Nephron progenitor cell (in vitro differentiated cells): ENCODE results near the gene COL21A1.

Experiments used
- DNase-seq: peaks from one replicate; pipeline ENCODE4 v3.0.0; 2021
- H3K27ac Mint-ChIP-seq: 2 replicates; pipeline ENCODE4 v1.8.0; 2021; ENCODE audit warnings: mild to moderate bottlenecking, moderate library complexity, mixed read lengths
- H3K27me3 Mint-ChIP-seq: 2 replicates; pipeline ENCODE4 v1.8.0; 2021; ENCODE audit warnings: mild to moderate bottlenecking, low read depth, mixed read lengths; ENCODE audit not compliant: poor library complexity
- H3K36me3 Mint-ChIP-seq: 2 replicates; pipeline ENCODE4 v1.8.0; 2021; ENCODE audit warnings: low read depth, mixed read lengths
- H3K4me1 Mint-ChIP-seq: 2 replicates; pipeline ENCODE4 v1.8.0; 2021; ENCODE audit warnings: mixed read lengths
- H3K4me3 Mint-ChIP-seq: 2 replicates; pipeline ENCODE4 v1.8.0; 2021; ENCODE audit warnings: mild to moderate bottlenecking, moderate library complexity, mixed read lengths
- H3K9me3 Mint-ChIP-seq: 2 replicates; pipeline ENCODE4 v1.8.0; 2021; ENCODE audit warnings: mild to moderate bottlenecking, moderate library complexity, mixed read lengths
- TF ChIP-seq, protein P1 (sequence below): fragments of 200-600 bp; sonication (generic); IDR thresholded peaks from 2 replicates; pipeline ENCODE4 v1.5.0; 2021; ENCODE audit warnings: antibody characterized with exemption

The COL21A1 gene

GRCh38 chr6:56146086-56146485 lies 101.3 kb downstream of the COL21A1 start:
- Mint-ChIP-seq H3K4me1 (no peaks in the 10 kb centered on the region), H3K27ac (no peak overlapping the region)

DNA sequence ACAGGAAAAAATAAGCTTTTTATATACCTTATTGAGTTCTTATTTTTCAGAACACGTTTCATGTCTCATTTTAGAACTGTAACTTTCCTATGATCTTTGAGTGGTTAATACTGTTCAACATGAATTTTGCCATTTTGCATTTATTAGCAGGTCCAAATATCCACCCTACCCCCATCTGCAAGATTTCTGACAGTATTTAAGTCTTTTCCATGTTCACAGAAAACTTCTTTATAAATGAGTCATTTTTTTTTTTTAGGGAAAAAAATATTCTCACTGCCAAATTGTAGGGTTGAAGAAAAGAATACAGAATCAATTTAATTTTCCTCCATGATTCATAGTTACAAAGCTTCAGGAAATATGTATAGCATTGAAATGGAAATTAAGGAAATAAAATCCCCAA lies 101.8 kb downstream of the COL21A1 start:
- Mint-ChIP-seq H3K9me3 (no peaks in the 10 kb centered on the region), H3K36me3 (no peaks in the 10 kb centered on the region), H3K27ac (no peak overlapping the region), H3K4me3 (no peak overlapping the region), H3K27me3 (no peaks in the 10 kb centered on the region), H3K4me1 (no peaks in the 10 kb centered on the region)
- TF ChIP-seq, protein P1, sequence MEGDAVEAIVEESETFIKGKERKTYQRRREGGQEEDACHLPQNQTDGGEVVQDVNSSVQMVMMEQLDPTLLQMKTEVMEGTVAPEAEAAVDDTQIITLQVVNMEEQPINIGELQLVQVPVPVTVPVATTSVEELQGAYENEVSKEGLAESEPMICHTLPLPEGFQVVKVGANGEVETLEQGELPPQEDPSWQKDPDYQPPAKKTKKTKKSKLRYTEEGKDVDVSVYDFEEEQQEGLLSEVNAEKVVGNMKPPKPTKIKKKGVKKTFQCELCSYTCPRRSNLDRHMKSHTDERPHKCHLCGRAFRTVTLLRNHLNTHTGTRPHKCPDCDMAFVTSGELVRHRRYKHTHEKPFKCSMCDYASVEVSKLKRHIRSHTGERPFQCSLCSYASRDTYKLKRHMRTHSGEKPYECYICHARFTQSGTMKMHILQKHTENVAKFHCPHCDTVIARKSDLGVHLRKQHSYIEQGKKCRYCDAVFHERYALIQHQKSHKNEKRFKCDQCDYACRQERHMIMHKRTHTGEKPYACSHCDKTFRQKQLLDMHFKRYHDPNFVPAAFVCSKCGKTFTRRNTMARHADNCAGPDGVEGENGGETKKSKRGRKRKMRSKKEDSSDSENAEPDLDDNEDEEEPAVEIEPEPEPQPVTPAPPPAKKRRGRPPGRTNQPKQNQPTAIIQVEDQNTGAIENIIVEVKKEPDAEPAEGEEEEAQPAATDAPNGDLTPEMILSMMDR: no peak
- no peak for DNase-seq

More at GRCh38 chr6:56146086-56146485, 101.3 kb downstream of the COL21A1 start:
- no peak overlapping the region for H3K4me3 Mint-ChIP-seq
- H3K27me3 Mint-ChIP-seq: no peaks in the 10 kb centered on the region
- TF ChIP-seq, protein P1: no peak
- no peaks in the 10 kb centered on the region for H3K9me3 Mint-ChIP-seq
- no peaks in the 10 kb centered on the region for H3K36me3 Mint-ChIP-seq
- no peak for DNase-seq

GRCh38 chr6:56144538-56145324 lies 102.6 kb downstream of the COL21A1 start:
- no peak for DNase-seq
- H3K4me1 Mint-ChIP-seq: no peaks in the 10 kb centered on the region
- no peaks in the 10 kb centered on the region for H3K27me3 Mint-ChIP-seq
- no peaks in the 10 kb centered on the region for H3K9me3 Mint-ChIP-seq
- H3K27ac Mint-ChIP-seq: no peak overlapping the region
- no peak overlapping the region for H3K4me3 Mint-ChIP-seq
- H3K36me3 Mint-ChIP-seq: no peaks in the 10 kb centered on the region
- TF ChIP-seq, protein P1: no peak

DNA sequence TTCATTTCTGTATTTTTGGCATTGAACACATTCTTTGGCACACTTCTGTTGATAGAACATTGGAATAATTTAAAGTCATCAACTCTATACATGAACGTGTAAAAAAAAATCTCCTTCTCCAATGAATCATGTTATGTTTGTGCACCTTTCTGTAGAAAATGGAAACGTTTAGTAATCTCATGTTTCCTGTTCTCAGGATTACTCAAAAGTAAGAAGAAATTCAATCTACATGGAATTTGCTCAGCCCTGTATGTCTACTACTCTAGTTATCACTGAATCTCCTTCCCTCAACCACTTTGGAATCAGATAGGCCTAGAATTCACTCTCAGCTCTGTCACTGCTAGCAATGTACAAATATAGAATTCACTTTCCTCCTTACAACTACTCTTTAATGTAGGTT lies 103.6 kb downstream of the COL21A1 start:
- Mint-ChIP-seq H3K36me3 (no peaks in the 10 kb centered on the region), H3K27ac (no peak overlapping the region), H3K27me3 (no peaks in the 10 kb centered on the region)

GRCh38 chr6:56140090-56140489 lies 107.3 kb downstream of the COL21A1 start:
- H3K4me1 Mint-ChIP-seq: no peaks in the 10 kb centered on the region
- H3K27ac Mint-ChIP-seq: no peak overlapping the region
- no peak overlapping the region for H3K4me3 Mint-ChIP-seq
- H3K9me3 Mint-ChIP-seq: peaks cover 3% of the 10 kb centered on the region
- TF ChIP-seq, protein P1: no peak
- no peak for DNase-seq
- no peaks in the 10 kb centered on the region for H3K27me3 Mint-ChIP-seq
- no peaks in the 10 kb centered on the region for H3K36me3 Mint-ChIP-seq

More for the DNA sequence above, 103.6 kb downstream of the COL21A1 start:
- no peaks in the 10 kb centered on the region for H3K4me1 Mint-ChIP-seq
- H3K4me3 Mint-ChIP-seq: no peak overlapping the region
- TF ChIP-seq, protein P1: no peak
- DNase-seq: no peak
- H3K9me3 Mint-ChIP-seq: no peaks in the 10 kb centered on the region

- TF ChIP-seq, protein P1: no peak
- no peak overlapping the region for H3K27ac Mint-ChIP-seq
- peaks cover 15% of the 10 kb centered on the region for H3K9me3 Mint-ChIP-seq
- no peak for DNase-seq
- no peak overlapping the region for H3K4me3 Mint-ChIP-seq
- H3K27me3 Mint-ChIP-seq: peaks cover 4% of the 10 kb centered on the region
- no peaks in the 10 kb centered on the region for H3K36me3 Mint-ChIP-seq
- no peaks in the 10 kb centered on the region for H3K4me1 Mint-ChIP-seq
Observed at GRCh38 chr6:56115715-56116114, 131.7 kb downstream of the COL21A1 start.
